NCI-H748 (cell line): Measurements from ENCODE around the gene NHS.

Experiments used
- DNase-seq: peaks from one replicate; lab custom pipeline; 2025; ENCODE audit not compliant: unreplicated experiment; lab: John Stamatoyannopoulos, UW

The NHS gene

GRCh38 chrX:17718649-17719165 is 343.7 kb downstream of the NHS start:
- DNase-seq, result no peak

- DNase-seq, result no peak
These were observed 344.7 kb downstream of the NHS start for GRCh38 chrX:17719711-17720110.

- no peak for DNase-seq
These were observed 346.7 kb downstream of the NHS start for GRCh38 chrX:17721715-17722114.

GRCh38 chrX:17725181-17725580 is 350.2 kb downstream of the NHS start:
- DNase-seq, result no peak

- no peak for DNase-seq
These were observed 357.3 kb downstream of the NHS start for GRCh38 chrX:17732138-17732783.

GRCh38 chrX:17735406-17735805 is 360.4 kb downstream of the NHS start:
- no peak for DNase-seq

- DNase-seq, result no peak
These were observed 361.5 kb downstream of the NHS start for GRCh38 chrX:17736478-17736855.

- peak; percentile 98 for DNase-seq
These were observed 362.1 kb downstream of the NHS start, which contains the start of gene SCML1 for GRCh38 chrX:17736856-17737709. Gene SCML1 (plus strand): TSS chrX:17737493. CDS start chrX:17744187, 6,694 bp downstream.

- no peak for DNase-seq
These were observed 362.6 kb downstream of the NHS start for GRCh38 chrX:17737710-17737985.

GRCh38 chrX:17737986-17738713 is 363.1 kb downstream of the NHS start:
- DNase-seq, result peak; percentile 86

GRCh38 chrX:17738737-17739535 is 363.9 kb downstream of the NHS start:
- DNase-seq, result no peak

- DNase-seq, result no peak
These were observed 365.4 kb downstream of the NHS start for GRCh38 chrX:17740137-17741122.

- DNase-seq, result peak; percentile 13
These were observed 366.1 kb downstream of the NHS start for GRCh38 chrX:17741123-17741511.

GRCh38 chrX:17743913-17744312 is 368.9 kb downstream of the NHS start:
- DNase-seq, result no peak

GRCh38 chrX:17744896-17745523 is 370.0 kb downstream of the NHS start:
- peak; percentile 21 for DNase-seq

- DNase-seq, result no peak
These were observed 372.7 kb downstream of the NHS start for GRCh38 chrX:17747692-17748091.

GRCh38 chrX:17748684-17749083 is 373.7 kb downstream of the NHS start:
- no peak for DNase-seq

- DNase-seq, result no peak
These were observed 375.4 kb downstream of the NHS start for GRCh38 chrX:17750436-17750835.

GRCh38 chrX:17758382-17758781 is 383.4 kb downstream of the NHS start:
- no peak for DNase-seq
